GM12878 (cell line): ENCODE results near the gene SAMD15. TPM values are rescaled to one million over a fixed set of nuclear protein-coding genes. Genes with fewer than 3 reads are reported as not detected.

Experiments
- ATAC-seq: fragments of 200-7000 bp; cut with Tn5 transposase; 3 replicates; pipeline ENCODE4 v1.9.1; 2020; ENCODE audit warnings: mild to moderate bottlenecking, moderate library complexity
- BruUV-seq: library from RNA; stranded (reverse); fragments of 400-500 nt; replicated peaks from 2 replicates; lab custom pipeline; 2021; lab: Mats Ljungman, UMichigan
- CTCF ChIA-PET: fragments of 300-600 bp; sonication (Branson Sonifier 250); formaldehyde crosslinking; extraction: SDS; loops from one replicate; lab custom pipeline; 2021; ENCODE audit warnings: inconsistent platforms; lab: Yijun Ruan, JAX
- POLR2A ChIA-PET: fragments of 350-600 bp; formaldehyde crosslinking; extraction: SDS; loops from one replicate; lab custom pipeline; 2021; ENCODE audit warnings: inconsistent platforms; lab: Charles Lee
- RAD21 ChIA-PET: fragments of 300-600 bp; sonication (Branson Sonifier 250); formaldehyde crosslinking; loops from one replicate; lab custom pipeline; 2023; ENCODE audit warnings: antibody characterized with exemption; ENCODE audit not compliant: unreplicated experiment; lab: Charles Lee
- SMC1A ChIA-PET: fragments of 300-600 bp; sonication (Branson Sonifier 250); formaldehyde crosslinking; loops from one replicate; lab custom pipeline; 2023; ENCODE audit not compliant: unreplicated experiment, uncharacterized antibody; lab: Charles Lee
- DNase-seq: peaks from one replicate; pipeline ENCODE4 v3.0.0-alpha.2; 2011; ENCODE audit warnings: low read depth, low spot score
- FAIRE-seq: peaks from 3 replicates; lab custom pipeline; 2011; peaks lifted over from hg19 to GRCh38; lab: Jason Lieb, UNC
- H2AFZ ChIP-seq: 2 replicates; pipeline ENCODE4 v1.6.0; 2011; ENCODE audit warnings: low read depth, low read length, control low read depth; ENCODE audit not compliant: control insufficient read depth
- H3K27ac ChIP-seq: 2 replicates; pipeline ENCODE4 v1.5.1; 2011; ENCODE audit warnings: control low read depth; ENCODE audit not compliant: control insufficient read depth, insufficient read depth
- H3K27me3 ChIP-seq, 2 experiments: replicated peaks in 1 of 2; 2 replicates each; pipeline versions ENCODE4 v1.6.0 to v1.6.1; 2011; ENCODE audit warnings: low read length in 1 of 2; ENCODE audit not compliant: control insufficient read depth in 2 of 2, insufficient read depth in 2 of 2
- H3K36me3 ChIP-seq, 2 experiments: 2 replicates each; pipeline ENCODE4 v1.5.1; 2011; ENCODE audit warnings: low read length in 1 of 2; ENCODE audit not compliant: control insufficient read depth in 2 of 2, insufficient read depth in 2 of 2
- H3K4me1 ChIP-seq: 2 replicates; pipeline ENCODE4 v1.6.1; 2011; ENCODE audit warnings: mild to moderate bottlenecking, low read length, moderate library complexity, mixed read lengths; ENCODE audit not compliant: control insufficient read depth, insufficient read depth
- H3K4me2 ChIP-seq: 2 replicates; pipeline ENCODE4 v1.6.0; 2011; ENCODE audit warnings: control low read depth; ENCODE audit not compliant: control insufficient read depth, insufficient read depth
- H3K4me3 ChIP-seq: fragments of 200-600 bp; sonication (generic); 2 replicates; pipeline ENCODE4 v1.5.1; 2016
- H3K79me2 ChIP-seq: 2 replicates; pipeline ENCODE4 v1.6.0; 2011; ENCODE audit warnings: low read length; ENCODE audit not compliant: control insufficient read depth, insufficient read depth
- H3K9ac ChIP-seq: 2 replicates; pipeline ENCODE4 v1.8.0; 2011; ENCODE audit warnings: low read length, control low read depth, mixed read lengths; ENCODE audit not compliant: control insufficient read depth, insufficient read depth
- H3K9me3 ChIP-seq: replicated peaks from 3 replicates; pipeline ENCODE4 v1.5.1; 2011; ENCODE audit warnings: mild to moderate bottlenecking, low read length; ENCODE audit not compliant: control insufficient read depth, insufficient read depth
- H4K20me1 ChIP-seq: 2 replicates; pipeline ENCODE4 v1.6.0; 2011; ENCODE audit not compliant: control insufficient read depth, insufficient read depth
- ATF7 ChIP-seq: fragments of 450-650 bp; IDR thresholded peaks from 2 replicates; pipeline ENCODE4 v1.6.1; 2016; ENCODE audit warnings: low read depth, mild to moderate bottlenecking
- CBFB ChIP-seq: IDR thresholded peaks from 2 replicates; pipeline ENCODE4 v1.6.1; 2016; ENCODE audit warnings: antibody characterized with exemption, low read depth
- FOXK2 ChIP-seq: fragments of 450-650 bp; IDR thresholded peaks from 2 replicates; pipeline ENCODE4 v1.6.1; 2017; ENCODE audit warnings: mild to moderate bottlenecking, moderate library complexity
- FOXM1 ChIP-seq: IDR thresholded peaks from 2 replicates; pipeline ENCODE4 v1.6.1; 2012; ENCODE audit warnings: low read depth, mild to moderate bottlenecking, inconsistent platforms, low read length, moderate library complexity
- IKZF1 ChIP-seq: fragments of 450-650 bp; conservative IDR thresholded peaks from 2 replicates; pipeline ENCODE4 v1.6.1; 2017; ENCODE audit warnings: antibody characterized with exemption, mild to moderate bottlenecking
- IRF4 ChIP-seq: IDR thresholded peaks from 2 replicates; pipeline ENCODE4 v1.6.1; 2011; ENCODE audit warnings: low read depth, low read length
- MTA2 ChIP-seq: fragments of 450-650 bp; IDR thresholded peaks from 2 replicates; pipeline ENCODE4 v1.6.1; 2016; ENCODE audit warnings: low read depth, mild to moderate bottlenecking, moderate library complexity
- MXI1 ChIP-seq: fragments of 150-350 bp; IDR thresholded peaks from 2 replicates; pipeline ENCODE4 v1.6.1; 2011; ENCODE audit warnings: low read depth, mild to moderate bottlenecking, inconsistent platforms, low read length, improper control_type of control experiment
- NBN ChIP-seq: fragments of 450-650 bp; IDR thresholded peaks from 2 replicates; pipeline ENCODE4 v1.6.1; 2016
- NR2F1 ChIP-seq: fragments of 450-650 bp; conservative IDR thresholded peaks from 2 replicates; pipeline ENCODE4 v1.6.1; 2017; ENCODE audit warnings: mild to moderate bottlenecking
- NRF1 ChIP-seq: conservative IDR thresholded peaks from 2 replicates; pipeline ENCODE4 v1.6.1; 2011; ENCODE audit warnings: mild to moderate bottlenecking, low read depth, low read length, improper control_type of control experiment
- PAX8 ChIP-seq: fragments of 450-650 bp; IDR thresholded peaks from 2 replicates; pipeline ENCODE4 v1.6.1; 2017; ENCODE audit warnings: mild to moderate bottlenecking, moderate library complexity
- POU2F2 ChIP-seq: IDR thresholded peaks from 3 replicates; pipeline ENCODE4 v1.6.1; 2011; ENCODE audit warnings: low read depth, mild to moderate bottlenecking, low read length, borderline replicate concordance
- RUNX3 ChIP-seq: IDR thresholded peaks from 2 replicates; pipeline ENCODE4 v1.6.1; 2012; ENCODE audit warnings: low read length, inconsistent platforms
- SIN3A ChIP-seq: IDR thresholded peaks from 2 replicates; pipeline ENCODE4 v1.6.1; 2012; ENCODE audit warnings: low read depth, low read length, improper control_type of control experiment
- SPI1 ChIP-seq: IDR thresholded peaks from 2 replicates; pipeline ENCODE4 v1.6.1; 2011; ENCODE audit warnings: low read depth, mild to moderate bottlenecking, low read length, moderate library complexity, borderline replicate concordance; ENCODE audit not compliant: insufficient read depth
- SREBF1 ChIP-seq: IDR thresholded peaks from 2 replicates; pipeline ENCODE4 v1.6.1; 2012; ENCODE audit warnings: mild to moderate bottlenecking, low read length
- STAT3 ChIP-seq: IDR thresholded peaks from 2 replicates; pipeline ENCODE4 v1.6.1; 2011; ENCODE audit warnings: low read depth, low read length, improper control_type of control experiment
- SUPT20H ChIP-seq: IDR thresholded peaks from 2 replicates; pipeline ENCODE4 v1.6.1; 2011; ENCODE audit warnings: low read depth, mild to moderate bottlenecking, low read length, moderate library complexity, borderline replicate concordance; ENCODE audit not compliant: control insufficient read depth
- USF2 ChIP-seq: IDR thresholded peaks from 2 replicates; pipeline ENCODE4 v1.6.1; 2011; ENCODE audit warnings: low read depth, low read length, improper control_type of control experiment, borderline replicate concordance
- WRNIP1 ChIP-seq: IDR thresholded peaks from 2 replicates; pipeline ENCODE4 v1.6.1; 2011; ENCODE audit warnings: low read depth, low read length, improper control_type of control experiment, borderline replicate concordance
- YY1 ChIP-seq: IDR thresholded peaks from 2 replicates; pipeline ENCODE4 v1.6.1; 2011; ENCODE audit warnings: low read depth, mild to moderate bottlenecking, low read length
- WGBS: methylation state at CpG from one replicate; pipeline ENCODE4 v1.1.6; 2016; ENCODE audit warnings: low lambda C conversion rate; ENCODE audit not compliant: insufficient replicate concordance, insufficient coverage; ENCODE audit errors: missing lambda C conversion rate; 5-methylcytosine and 5-hydroxymethylcytosine counted together
- in situ Hi-C: fragments of 300-500 bp; cut with MboI; formaldehyde crosslinking; loops from 9 replicates; pipeline ENCODE4 v1.14.3; 2018; ENCODE audit warnings: mixed read lengths
- intact Hi-C: fragments of 100-400 bp; cut with micrococcal nuclease; formaldehyde crosslinking; loops from one replicate; pipeline ENCODE4 v1.14.2; 2022; ENCODE audit not compliant: unreplicated experiment
- polyA plus RNA-seq, 11 experiments: library from polyadenylated mRNA; depleted of rRNA in 4 of 11; unstranded in 6 of 11; stranded (reverse) in 5 of 11; fragments of >200 nt; fragmentation: Nextera tagmentation in 4 of 11; fragmentation: Illumina TruSeq in 1 of 11; extraction: Ambion mirVana in 4 of 11; extraction: Trizol in 1 of 11; gene quantifications; 1 replicate in 1 of 11; 2 replicates in 10 of 11; pipeline versions ENCODE4 v1.2.1 to v1.2.3, GENCODE V29; 2011 to 2016; ENCODE audit warnings: inconsistent platforms in 2 of 11, missing spikeins in 2 of 11, low read depth in 1 of 11
- total RNA-seq, 4 experiments: library from RNA; depleted of rRNA in 3 of 4; stranded (reverse); fragments of >200 nt in 3 of 4; fragmentation: Illumina TruSeq in 1 of 4; extraction: Trizol in 1 of 4; gene quantifications; 2 replicates each; pipeline versions ENCODE4 v1.2.1 to v1.2.3, GENCODE V29; 2013 to 2021
- TF ChIP-seq, protein P1 (sequence below): fragments of 450-650 bp; conservative IDR thresholded peaks from 2 replicates; pipeline ENCODE4 v1.6.1; 2017; ENCODE audit warnings: mild to moderate bottlenecking, moderate library complexity

SAMD15 gene
- total and polyA plus RNA-seq, 10 of the 15 experiments (the other 5 are each of a cell fraction or from before 2014, with no cell fraction given) = 0.33 to 2.0 (median 0.97) TPM

- TSS peak; percentile 62 for BruUV-seq
- ATAC-seq = peak; percentile 29
- SMC1A ChIA-PET = interaction anchor here (0.7 to 1.9 kb wide), 6 partner anchors 13 to 181 kb away, joined by 3 to 6 read pairs (median 4); partner anchors contain the start of gene GSTZ1
- peak; percentile 41 for FAIRE-seq
- CTCF ChIA-PET = interaction anchor here (0.6 to 2.1 kb wide), 5 partner anchors 17 to 85 kb away, joined by 3 to 6 read pairs (median 3); partner anchors contain the start of genes GSTZ1 and POMT2
- WGBS = 3% methylated on average over 9 of the region's 9 CpGs
- H4K20me1 ChIP-seq = no peaks in the 10 kb centered on the region
- no peaks in the 10 kb centered on the region for H3K36me3 ChIP-seq
- H3K4me2 ChIP-seq = peak overlapping the region; percentile 73
- peak overlapping the region; percentile 83 for H3K4me3 ChIP-seq
- intact Hi-C loops = no loop called here
- H2AFZ ChIP-seq = peak overlapping the region; percentile 99
- no peak for DNase-seq
- peak overlapping the region; percentile 95 for H3K9ac ChIP-seq
- H3K4me1 ChIP-seq = peaks cover 15% of the 10 kb centered on the region
- in situ Hi-C loops = no loop called here
- RAD21 ChIA-PET = interaction anchor here (0.6 to 1.1 kb wide), 3 partner anchors 54 to 83 kb away, joined by 3 to 4 read pairs (median 3); partner anchors contain the start of genes GSTZ1 and POMT2
- POLR2A ChIA-PET = interaction anchor here (0.8 to 1.0 kb wide), 2 partner anchors 11 to 54 kb away, joined by 3 to 4 read pairs; partner anchors contain the start of gene GSTZ1
- peaks cover 60% of the 10 kb centered on the region for H3K79me2 ChIP-seq
- no peaks in the 10 kb centered on the region for H3K9me3 ChIP-seq
- H3K27ac ChIP-seq = peak overlapping the region; percentile 89
- H3K27me3 ChIP-seq = no peaks in the 10 kb centered on the region
- TF ChIP-seq NRF1 = no peak
- 0 out of 2 replicates have a peak, but pooled peaks have one; percentile 20 for TF ChIP-seq IKZF1
- no peak for TF ChIP-seq USF2
- TF ChIP-seq PAX8 = 0 out of 2 replicates have a peak, but pooled peaks have one; percentile 13
- TF ChIP-seq SPI1 = peak; percentile 58; the same call in 1 of the 2 replicates
- no peak for TF ChIP-seq POU2F2
- peak; percentile 45; the same call in 1 of the 2 replicates for TF ChIP-seq YY1
- no peak for TF ChIP-seq STAT3
- TF ChIP-seq MXI1 = peak; percentile 88; the same call in 1 of the 2 replicates
- no peak for TF ChIP-seq CBFB
- no peak for TF ChIP-seq SREBF1
- no peak for TF ChIP-seq SUPT20H
- TF ChIP-seq RUNX3 = peak; percentile 15; the same call in 1 of the 2 replicates
- TF ChIP-seq FOXM1 = no peak
- TF ChIP-seq NBN = peak; percentile 58; the same call in 1 of the 2 replicates
- 0 out of 2 replicates have a peak, but pooled peaks have one; percentile 19 for TF ChIP-seq MTA2
- TF ChIP-seq FOXK2 = no peak
- TF ChIP-seq, protein P1, sequence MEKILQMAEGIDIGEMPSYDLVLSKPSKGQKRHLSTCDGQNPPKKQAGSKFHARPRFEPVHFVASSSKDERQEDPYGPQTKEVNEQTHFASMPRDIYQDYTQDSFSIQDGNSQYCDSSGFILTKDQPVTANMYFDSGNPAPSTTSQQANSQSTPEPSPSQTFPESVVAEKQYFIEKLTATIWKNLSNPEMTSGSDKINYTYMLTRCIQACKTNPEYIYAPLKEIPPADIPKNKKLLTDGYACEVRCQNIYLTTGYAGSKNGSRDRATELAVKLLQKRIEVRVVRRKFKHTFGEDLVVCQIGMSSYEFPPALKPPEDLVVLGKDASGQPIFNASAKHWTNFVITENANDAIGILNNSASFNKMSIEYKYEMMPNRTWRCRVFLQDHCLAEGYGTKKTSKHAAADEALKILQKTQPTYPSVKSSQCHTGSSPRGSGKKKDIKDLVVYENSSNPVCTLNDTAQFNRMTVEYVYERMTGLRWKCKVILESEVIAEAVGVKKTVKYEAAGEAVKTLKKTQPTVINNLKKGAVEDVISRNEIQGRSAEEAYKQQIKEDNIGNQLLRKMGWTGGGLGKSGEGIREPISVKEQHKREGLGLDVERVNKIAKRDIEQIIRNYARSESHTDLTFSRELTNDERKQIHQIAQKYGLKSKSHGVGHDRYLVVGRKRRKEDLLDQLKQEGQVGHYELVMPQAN = peak; percentile 60; the same call in 1 of the 2 replicates
- TF ChIP-seq NR2F1 = no peak
- TF ChIP-seq IRF4 = no peak
- no peak for TF ChIP-seq WRNIP1
- peak; percentile 73 for TF ChIP-seq SIN3A
- 0 out of 2 replicates have a peak, but pooled peaks have one; percentile 21 for TF ChIP-seq ATF7
Observed at GRCh38 chr14:77375164-77375950, 1.8 kb upstream of the SAMD15 start.
